Measurements from ENCODE around the gene NFE2L2.
"Not testable (repeated sequence)": the region's sequence is repeated elsewhere in the genome, so short reads cannot be mapped to it uniquely, and the experiment has no call there.

NFE2L2 gene

GRCh38 chr2:177279847-177280246 lies 15.3 kb upstream of the NFE2L2 start:
- no peak for DNase-seq

GRCh38 chr2:177275743-177276055 lies 11.2 kb upstream of the NFE2L2 start:
- no peak for DNase-seq

- DNase-seq = no peak
These were observed 10.7 kb upstream of the NFE2L2 start for GRCh38 chr2:177275040-177275742.

- no peak for DNase-seq
These were observed 8.9 kb upstream of the NFE2L2 start for GRCh38 chr2:177273408-177273807.

GRCh38 chr2:177272765-177273164 lies 8.2 kb upstream of the NFE2L2 start:
- DNase-seq = no peak

- DNase-seq = no peak
These were observed 7.6 kb upstream of the NFE2L2 start for GRCh38 chr2:177271981-177272666.

GRCh38 chr2:177270531-177270930 lies 6.0 kb upstream of the NFE2L2 start:
- DNase-seq = no peak

- DNase-seq = no peak
These were observed 4.4 kb upstream of the NFE2L2 start for GRCh38 chr2:177268901-177269300.

- DNase-seq = no peak
These were observed 3.8 kb upstream of the NFE2L2 start for GRCh38 chr2:177268187-177268871.

- DNase-seq = not testable (repeated sequence)
These were observed 2.4 kb upstream of the NFE2L2 start for GRCh38 chr2:177266955-177267354.

- no peak for DNase-seq
These were observed 1.6 kb upstream of the NFE2L2 start for GRCh38 chr2:177265824-177266817.

GRCh38 chr2:177264209-177264692 lies 276 bp downstream of the NFE2L2 start:
- no peak for DNase-seq

- DNase-seq = peak; percentile 91 to 92
These were observed 897 bp downstream of the NFE2L2 start for GRCh38 chr2:177263451-177264208.

- DNase-seq = no peak
These were observed 1.5 kb downstream of the NFE2L2 start for GRCh38 chr2:177262958-177263450.

- DNase-seq = no peak
These were observed 2.4 kb downstream of the NFE2L2 start for GRCh38 chr2:177262092-177262491.

GRCh38 chr2:177261116-177262060 lies 3.1 kb downstream of the NFE2L2 start:
- DNase-seq = no peak

- no peak for DNase-seq
These were observed 4.1 kb downstream of the NFE2L2 start for GRCh38 chr2:177260379-177260778.

GRCh38 chr2:177258059-177258458 lies 6.5 kb downstream of the NFE2L2 start:
- no peak for DNase-seq

GRCh38 chr2:177257471-177257870 lies 7.1 kb downstream of the NFE2L2 start:
- no peak for DNase-seq

- DNase-seq = no peak
These were observed 7.8 kb downstream of the NFE2L2 start for GRCh38 chr2:177256695-177257094.

GRCh38 chr2:177256026-177256425 lies 8.5 kb downstream of the NFE2L2 start:
- DNase-seq = no peak

Measured in stimulated activated CD4-positive, alpha-beta T cell treated with anti-CD3 and anti-CD28 coated beads, Interleukin-2, amount 100 ng/mL, for 48 hours (primary cell).